GM12878 (cell line): ENCODE results near the gene REEP6. TPM values are rescaled to one million over a fixed set of nuclear protein-coding genes. Genes with fewer than 3 reads are reported as not detected.

Experiments used
- ATAC-seq: fragments of 200-7000 bp; cut with Tn5 transposase; 3 replicates; pipeline ENCODE4 v1.9.1; 2020; ENCODE audit warnings: mild to moderate bottlenecking, moderate library complexity
- BruUV-seq: library from RNA; stranded (reverse); fragments of 400-500 nt; replicated peaks from 2 replicates; lab custom pipeline; 2021; lab: Mats Ljungman, UMichigan
- CTCF ChIA-PET: fragments of 300-600 bp; sonication (Branson Sonifier 250); formaldehyde crosslinking; extraction: SDS; loops from one replicate; lab custom pipeline; 2021; ENCODE audit warnings: inconsistent platforms; lab: Yijun Ruan, JAX
- POLR2A ChIA-PET: fragments of 350-600 bp; formaldehyde crosslinking; extraction: SDS; loops from one replicate; lab custom pipeline; 2021; ENCODE audit warnings: inconsistent platforms; lab: Charles Lee
- RAD21 ChIA-PET: fragments of 300-600 bp; sonication (Branson Sonifier 250); formaldehyde crosslinking; loops from one replicate; lab custom pipeline; 2023; ENCODE audit warnings: antibody characterized with exemption; ENCODE audit not compliant: unreplicated experiment; lab: Charles Lee
- SMC1A ChIA-PET: fragments of 300-600 bp; sonication (Branson Sonifier 250); formaldehyde crosslinking; loops from one replicate; lab custom pipeline; 2023; ENCODE audit not compliant: unreplicated experiment, uncharacterized antibody; lab: Charles Lee
- DNase-seq: peaks from one replicate; pipeline ENCODE4 v3.0.0-alpha.2; 2011; ENCODE audit warnings: low read depth, low spot score
- FAIRE-seq: peaks from 3 replicates; lab custom pipeline; 2011; peaks lifted over from hg19 to GRCh38; lab: Jason Lieb, UNC
- H2AFZ ChIP-seq: 2 replicates; pipeline ENCODE4 v1.6.0; 2011; ENCODE audit warnings: low read depth, low read length, control low read depth; ENCODE audit not compliant: control insufficient read depth
- H3K27ac ChIP-seq: 2 replicates; pipeline ENCODE4 v1.5.1; 2011; ENCODE audit warnings: control low read depth; ENCODE audit not compliant: control insufficient read depth, insufficient read depth
- H3K27me3 ChIP-seq, 2 experiments: replicated peaks in 1 of 2; 2 replicates each; pipeline versions ENCODE4 v1.6.0 to v1.6.1; 2011; ENCODE audit warnings: low read length in 1 of 2; ENCODE audit not compliant: control insufficient read depth in 2 of 2, insufficient read depth in 2 of 2
- H3K36me3 ChIP-seq, 2 experiments: 2 replicates each; pipeline ENCODE4 v1.5.1; 2011; ENCODE audit warnings: low read length in 1 of 2; ENCODE audit not compliant: control insufficient read depth in 2 of 2, insufficient read depth in 2 of 2
- H3K4me1 ChIP-seq: 2 replicates; pipeline ENCODE4 v1.6.1; 2011; ENCODE audit warnings: mild to moderate bottlenecking, low read length, moderate library complexity, mixed read lengths; ENCODE audit not compliant: control insufficient read depth, insufficient read depth
- H3K4me2 ChIP-seq: 2 replicates; pipeline ENCODE4 v1.6.0; 2011; ENCODE audit warnings: control low read depth; ENCODE audit not compliant: control insufficient read depth, insufficient read depth
- H3K4me3 ChIP-seq: fragments of 200-600 bp; sonication (generic); 2 replicates; pipeline ENCODE4 v1.5.1; 2016
- H3K79me2 ChIP-seq: 2 replicates; pipeline ENCODE4 v1.6.0; 2011; ENCODE audit warnings: low read length; ENCODE audit not compliant: control insufficient read depth, insufficient read depth
- H3K9ac ChIP-seq: 2 replicates; pipeline ENCODE4 v1.8.0; 2011; ENCODE audit warnings: low read length, control low read depth, mixed read lengths; ENCODE audit not compliant: control insufficient read depth, insufficient read depth
- H3K9me3 ChIP-seq: replicated peaks from 3 replicates; pipeline ENCODE4 v1.5.1; 2011; ENCODE audit warnings: mild to moderate bottlenecking, low read length; ENCODE audit not compliant: control insufficient read depth, insufficient read depth
- H4K20me1 ChIP-seq: 2 replicates; pipeline ENCODE4 v1.6.0; 2011; ENCODE audit not compliant: control insufficient read depth, insufficient read depth
- ATF7 ChIP-seq: fragments of 450-650 bp; IDR thresholded peaks from 2 replicates; pipeline ENCODE4 v1.6.1; 2016; ENCODE audit warnings: low read depth, mild to moderate bottlenecking
- CUX1 ChIP-seq: IDR thresholded peaks from 2 replicates; pipeline ENCODE4 v1.6.1; 2012; ENCODE audit warnings: improper control_type of control experiment, low read depth, low read length; ENCODE audit not compliant: insufficient replicate concordance
- FOXK2 ChIP-seq: fragments of 450-650 bp; IDR thresholded peaks from 2 replicates; pipeline ENCODE4 v1.6.1; 2017; ENCODE audit warnings: mild to moderate bottlenecking, moderate library complexity
- HDAC2 ChIP-seq: fragments of 200-600 bp; sonication (generic); IDR thresholded peaks from 2 replicates; pipeline ENCODE4 v1.6.1; 2017
- HDGF ChIP-seq: fragments of 450-650 bp; IDR thresholded peaks from 2 replicates; pipeline ENCODE4 v1.6.1; 2016; ENCODE audit warnings: antibody characterized with exemption
- MEF2A ChIP-seq: IDR thresholded peaks from 2 replicates; pipeline ENCODE4 v1.6.1; 2011; ENCODE audit warnings: low read depth, mild to moderate bottlenecking, low read length, moderate library complexity; ENCODE audit not compliant: insufficient read depth
- MXI1 ChIP-seq: fragments of 150-350 bp; IDR thresholded peaks from 2 replicates; pipeline ENCODE4 v1.6.1; 2011; ENCODE audit warnings: low read depth, mild to moderate bottlenecking, inconsistent platforms, low read length, improper control_type of control experiment
- NR2C2 ChIP-seq: IDR thresholded peaks from 2 replicates; pipeline ENCODE4 v1.6.1; 2011; ENCODE audit warnings: borderline replicate concordance, low read depth; ENCODE audit not compliant: control insufficient read depth, insufficient read length
- POLR2AphosphoS5 ChIP-seq: IDR thresholded peaks from 2 replicates; pipeline ENCODE4 v1.6.1; 2011; ENCODE audit warnings: mild to moderate bottlenecking, low read length, inconsistent platforms
- RELA ChIP-seq: fragments of 450-650 bp; IDR thresholded peaks from 2 replicates; pipeline ENCODE4 v1.8.0; 2014; ENCODE audit warnings: borderline replicate concordance; ENCODE audit not compliant: partially characterized antibody
- SP1 ChIP-seq: IDR thresholded peaks from one replicate; pipeline ENCODE4 v1.6.1; 2011; ENCODE audit warnings: low read depth, low read length
- SPI1 ChIP-seq: IDR thresholded peaks from 2 replicates; pipeline ENCODE4 v1.6.1; 2011; ENCODE audit warnings: low read depth, mild to moderate bottlenecking, low read length, moderate library complexity, borderline replicate concordance; ENCODE audit not compliant: insufficient read depth
- STAT1 ChIP-seq: fragments of 450-650 bp; conservative IDR thresholded peaks from 2 replicates; pipeline ENCODE4 v1.6.1; 2014; ENCODE audit warnings: antibody characterized with exemption, mild to moderate bottlenecking
- ZNF217 ChIP-seq: fragments of 450-650 bp; IDR thresholded peaks from 2 replicates; pipeline ENCODE4 v1.6.1; 2017; ENCODE audit warnings: antibody characterized with exemption, mild to moderate bottlenecking
- ZNF24 ChIP-seq: fragments of 450-650 bp; IDR thresholded peaks from 2 replicates; pipeline ENCODE4 v1.6.1; 2017; ENCODE audit warnings: antibody characterized with exemption, mild to moderate bottlenecking
- ZZZ3 ChIP-seq: IDR thresholded peaks from 2 replicates; pipeline ENCODE4 v1.6.1; 2011; ENCODE audit warnings: low read depth; ENCODE audit not compliant: control insufficient read depth, insufficient read length
- WGBS: methylation state at CpG from one replicate; pipeline ENCODE4 v1.1.6; 2016; ENCODE audit warnings: low lambda C conversion rate; ENCODE audit not compliant: insufficient replicate concordance, insufficient coverage; ENCODE audit errors: missing lambda C conversion rate; 5-methylcytosine and 5-hydroxymethylcytosine counted together
- in situ Hi-C: fragments of 300-500 bp; cut with MboI; formaldehyde crosslinking; loops from 9 replicates; pipeline ENCODE4 v1.14.3; 2018; ENCODE audit warnings: mixed read lengths
- intact Hi-C: fragments of 100-400 bp; cut with micrococcal nuclease; formaldehyde crosslinking; loops from one replicate; pipeline ENCODE4 v1.14.2; 2022; ENCODE audit not compliant: unreplicated experiment
- polyA plus RNA-seq, 11 experiments: library from polyadenylated mRNA; depleted of rRNA in 4 of 11; unstranded in 6 of 11; stranded (reverse) in 5 of 11; fragments of >200 nt; fragmentation: Nextera tagmentation in 4 of 11; fragmentation: Illumina TruSeq in 1 of 11; extraction: Ambion mirVana in 4 of 11; extraction: Trizol in 1 of 11; gene quantifications; 1 replicate in 1 of 11; 2 replicates in 10 of 11; pipeline versions ENCODE4 v1.2.1 to v1.2.3, GENCODE V29; 2011 to 2016; ENCODE audit warnings: inconsistent platforms in 2 of 11, missing spikeins in 2 of 11, low read depth in 1 of 11
- total RNA-seq, 4 experiments: library from RNA; depleted of rRNA in 3 of 4; stranded (reverse); fragments of >200 nt in 3 of 4; fragmentation: Illumina TruSeq in 1 of 4; extraction: Trizol in 1 of 4; gene quantifications; 2 replicates each; pipeline versions ENCODE4 v1.2.1 to v1.2.3, GENCODE V29; 2013 to 2021
- TF ChIP-seq, protein P1 (sequence below): fragments of 450-650 bp; IDR thresholded peaks from 2 replicates; pipeline ENCODE4 v1.6.1; 2017; ENCODE audit warnings: low read depth, mild to moderate bottlenecking, moderate library complexity

Gene REEP6
- total and polyA plus RNA-seq, 10 of the 15 experiments (the other 5 are each of a cell fraction or from before 2014, with no cell fraction given) = 0.06 to 1.1 (median 0.39) TPM; not detected in 2

- TF ChIP-seq ATF7 (no peak), ZNF217 (no peak), SP1 (no peak)
These were observed 16.8 kb upstream of the REEP6 start (continued) for GRCh38 chr19:1474011-1474764.

GRCh38 chr19:1474765-1475351 is 16.1 kb upstream of the REEP6 start:
- Histone ChIP-seq H3K27me3 (peaks cover 3 to 21% of the 10 kb centered on the region in 2 experiments), H4K20me1 (peaks cover 7% of the 10 kb centered on the region), H3K9ac (no peak overlapping the region), H3K4me1 (peaks cover 7% of the 10 kb centered on the region), H3K4me3 (no peak overlapping the region), H3K9me3 (no peaks in the 10 kb centered on the region), H3K4me2 (no peak overlapping the region), H3K27ac (no peak overlapping the region), H2AFZ (no peak overlapping the region), H3K79me2 (peaks cover 8% of the 10 kb centered on the region), H3K36me3 (no peaks in the 10 kb centered on the region)
- ChIA-PET RAD21 (no interaction called here), CTCF (interaction anchor here (1.2 kb wide), 1 partner anchor 27 kb away, joined by 3 read pairs; no protein-coding TSS in a partner anchor), POLR2A (no interaction called here), SMC1A (no interaction called here)
- BruUV-seq = no TSS peak
- WGBS = 98% methylated on average over 26 of the region's 26 CpGs
- DNase-seq = no peak
- ATAC-seq = no peak
- no peak for FAIRE-seq
- intact Hi-C loops (no loop called here), in situ Hi-C loops (no loop called here)
- TF ChIP-seq, protein P1, sequence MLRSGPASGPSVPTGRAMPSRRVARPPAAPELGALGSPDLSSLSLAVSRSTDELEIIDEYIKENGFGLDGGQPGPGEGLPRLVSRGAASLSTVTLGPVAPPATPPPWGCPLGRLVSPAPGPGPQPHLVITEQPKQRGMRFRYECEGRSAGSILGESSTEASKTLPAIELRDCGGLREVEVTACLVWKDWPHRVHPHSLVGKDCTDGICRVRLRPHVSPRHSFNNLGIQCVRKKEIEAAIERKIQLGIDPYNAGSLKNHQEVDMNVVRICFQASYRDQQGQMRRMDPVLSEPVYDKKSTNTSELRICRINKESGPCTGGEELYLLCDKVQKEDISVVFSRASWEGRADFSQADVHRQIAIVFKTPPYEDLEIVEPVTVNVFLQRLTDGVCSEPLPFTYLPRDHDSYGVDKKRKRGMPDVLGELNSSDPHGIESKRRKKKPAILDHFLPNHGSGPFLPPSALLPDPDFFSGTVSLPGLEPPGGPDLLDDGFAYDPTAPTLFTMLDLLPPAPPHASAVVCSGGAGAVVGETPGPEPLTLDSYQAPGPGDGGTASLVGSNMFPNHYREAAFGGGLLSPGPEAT = no peak
- no peak for TF ChIP-seq HDGF
- no peak for TF ChIP-seq ZNF24
- no peak for TF ChIP-seq ZZZ3
- no peak for TF ChIP-seq SPI1
- no peak for TF ChIP-seq HDAC2
- TF ChIP-seq FOXK2 = no peak
- TF ChIP-seq NR2C2 = no peak
- TF ChIP-seq POLR2AphosphoS5 = no peak
- no peak for TF ChIP-seq MXI1
- no peak for TF ChIP-seq STAT1
- TF ChIP-seq MEF2A = no peak
- TF ChIP-seq CUX1 = no peak
- TF ChIP-seq RELA = no peak
